T-helper 1 cell treated with Interleukin-12 subunit alpha and Interleukin-12 subunit beta and Interleukin-4 antibody, amounts not matched to agents 30 ng/mL and 1 ng/mL, for 36 hours (primary cell): ENCODE results near the gene SFTPB. TPM values are rescaled to one million over a fixed set of nuclear protein-coding genes. Genes with fewer than 3 reads are reported as not detected.
"Not testable (repeated sequence)": the region's sequence is repeated elsewhere in the genome, so short reads cannot be mapped to it uniquely, and the experiment has no call there.

ENCODE experiments used
- intact Hi-C: fragments of 100-400 bp; cut with micrococcal nuclease; formaldehyde crosslinking; loops from one replicate; pipeline ENCODE4 v1.15.1; 2024
- total RNA-seq: library from RNA; stranded (reverse); gene quantifications from 2 replicates; pipeline ENCODE4 v1.2.3, GENCODE V29; 2022

SFTPB gene
- total RNA-seq, 1 donor from 2014 or later = not detected

- intact Hi-C loops = loop anchor here (1.0 to 2.0 kb wide), 7 partner anchors 28 to 135 kb away; partner anchors contain the start of gene ATOH8
Observed at GRCh38 chr2:85678794-85679672, 11.0 kb upstream of the SFTPB start.

GRCh38 chr2:85678377-85678776 lies 10.4 kb upstream of the SFTPB start:
- intact Hi-C loops = loop anchor here (2.0 kb wide), 3 partner anchors 30 to 126 kb away; no protein-coding TSS in a partner anchor

- intact Hi-C loops = no loop called here
Observed at GRCh38 chr2:85675866-85676548, 8.0 kb upstream of the SFTPB start.

- intact Hi-C loops = no loop called here
Observed at GRCh38 chr2:85675427-85675826, 7.4 kb upstream of the SFTPB start.

- intact Hi-C loops = no loop called here
Observed at GRCh38 chr2:85674417-85674816, 6.4 kb upstream of the SFTPB start.

- intact Hi-C loops = no loop called here
Observed at GRCh38 chr2:85673716-85674375, 5.8 kb upstream of the SFTPB start.

- intact Hi-C loops = no loop called here
Observed at GRCh38 chr2:85672456-85672855, 4.5 kb upstream of the SFTPB start.

GRCh38 chr2:85670416-85670815 lies 2.4 kb upstream of the SFTPB start:
- intact Hi-C loops = not testable (repeated sequence)

GRCh38 chr2:85669549-85669948 lies 1.6 kb upstream of the SFTPB start:
- intact Hi-C loops = no loop called here

- intact Hi-C loops = no loop called here
Observed at GRCh38 chr2:85668857-85669142, 801 bp upstream of the SFTPB start.

- intact Hi-C loops = no loop called here
Observed at GRCh38 chr2:85667561-85668008, 414 bp downstream of the SFTPB start.

GRCh38 chr2:85666435-85667316 lies 1.3 kb downstream of the SFTPB start:
- intact Hi-C loops = no loop called here

GRCh38 chr2:85666016-85666415 lies 2.0 kb downstream of the SFTPB start:
- intact Hi-C loops = no loop called here

GRCh38 chr2:85665264-85665937 lies 2.6 kb downstream of the SFTPB start:
- intact Hi-C loops = no loop called here

- intact Hi-C loops = no loop called here
Observed at GRCh38 chr2:85663594-85664565, 4.1 kb downstream of the SFTPB start.

- intact Hi-C loops = no loop called here
Observed at GRCh38 chr2:85662899-85663593, 5.0 kb downstream of the SFTPB start.

- intact Hi-C loops = no loop called here
Observed at GRCh38 chr2:85661139-85661858, 6.7 kb downstream of the SFTPB start.

- intact Hi-C loops = no loop called here
Observed at GRCh38 chr2:85660725-85661124, 7.3 kb downstream of the SFTPB start.
